AG20443 (cell line): ENCODE results near the gene DND1.
"Not testable (repeated sequence)": the region's sequence is repeated elsewhere in the genome, so short reads cannot be mapped to it uniquely, and the experiment has no call there.

Source experiments
- DNase-seq: peaks from one replicate; pipeline ENCODE4 v3.0.0; 2012; ENCODE audit warnings: low spot score, mixed read lengths

Gene DND1

GRCh38 chr5:140673187-140673976 is at the start of gene DND1:
DND1 (minus strand) TSS chr5:140673576; CDS start chr5:140673542, 34 bp downstream.
- DNase-seq = no peak

GRCh38 chr5:140721395-140721794 is 48.0 kb upstream of the DND1 start:
- DNase-seq = not testable (repeated sequence)

- DNase-seq = not testable (repeated sequence)
Measured at GRCh38 chr5:140720738-140721137, 47.4 kb upstream of the DND1 start.

- DNase-seq = no peak
Measured at GRCh38 chr5:140718266-140718592, 44.9 kb upstream of the DND1 start.

- DNase-seq = not testable (repeated sequence)
Measured at GRCh38 chr5:140716238-140716637, 42.9 kb upstream of the DND1 start.

- no peak for DNase-seq
Measured at GRCh38 chr5:140713562-140714094, 40.3 kb upstream of the DND1 start.

- no peak for DNase-seq
Measured at GRCh38 chr5:140711794-140712193, 38.4 kb upstream of the DND1 start.

GRCh38 chr5:140710899-140711552 is 37.6 kb upstream of the DND1 start:
- DNase-seq = peak; percentile 92

GRCh38 chr5:140708787-140709186 is 35.4 kb upstream of the DND1 start:
- not testable (repeated sequence) for DNase-seq

GRCh38 chr5:140707812-140708211 is 34.4 kb upstream of the DND1 start:
- DNase-seq = no peak

GRCh38 chr5:140700177-140701144 is 27.1 kb upstream of the DND1 start, which contains the start of gene ZMAT2:
ZMAT2 (plus strand) TSS chr5:140700447; CDS start chr5:140700461, 14 bp downstream.
- peak; percentile 97 for DNase-seq

GRCh38 chr5:140696891-140697492 is 23.6 kb upstream of the DND1 start:
- DNase-seq = no peak

- no peak for DNase-seq
Measured at GRCh38 chr5:140694276-140694675, 20.9 kb upstream of the DND1 start.

- DNase-seq = peak; percentile 96
Measured at GRCh38 chr5:140690941-140691924, 17.9 kb upstream of the DND1 start, which contains the start of the genes HARS1 and HARS2. HARS1 (minus strand) TSS chr5:140691370; CDS start chr5:140691304, 66 bp downstream. HARS2 (plus strand) TSS chr5:140691455; CDS start chr5:140691649, 194 bp downstream.

- DNase-seq = no peak
Measured at GRCh38 chr5:140690376-140690932, 17.1 kb upstream of the DND1 start.

- DNase-seq = no peak
Measured at GRCh38 chr5:140678993-140679392, 5.6 kb upstream of the DND1 start.

- no peak for DNase-seq
Measured at GRCh38 chr5:140677947-140678346, 4.6 kb upstream of the DND1 start.

- no peak for DNase-seq
Measured at GRCh38 chr5:140674629-140675028, 1.3 kb upstream of the DND1 start.

GRCh38 chr5:140674211-140674610 is 835 bp upstream of the DND1 start:
- no peak for DNase-seq
